HUES64 (cell line): ENCODE data around the gene METRN.

Experiments used
- H3K27ac ChIP-seq: 2 replicates; pipeline ENCODE4 v1.7.0; 2013; ENCODE audit warnings: low read depth, low read length, inconsistent platforms
- H3K27me3 ChIP-seq: 2 replicates; pipeline ENCODE4 v1.6.1; 2013; ENCODE audit warnings: mild to moderate bottlenecking, low read length; ENCODE audit not compliant: insufficient read depth
- H3K36me3 ChIP-seq: 2 replicates; pipeline ENCODE4 v1.6.1; 2013; ENCODE audit warnings: mild to moderate bottlenecking, low read length; ENCODE audit not compliant: insufficient read depth
- H3K4me1 ChIP-seq: 2 replicates; pipeline ENCODE4 v1.6.1; 2013; ENCODE audit warnings: mild to moderate bottlenecking, low read length, moderate library complexity; ENCODE audit not compliant: insufficient read depth
- H3K4me3 ChIP-seq: 2 replicates; pipeline ENCODE4 v1.5.1; 2013; ENCODE audit warnings: mild to moderate bottlenecking, low read length, moderate library complexity
- H3K9ac ChIP-seq: 2 replicates; pipeline ENCODE4 v1.6.1; 2013; ENCODE audit warnings: mild to moderate bottlenecking, low read depth, low read length
- H3K9me3 ChIP-seq: 2 replicates; pipeline ENCODE4 v1.6.1; 2013; ENCODE audit warnings: low read depth, low read length; ENCODE audit not compliant: insufficient read depth
- WGBS: fragments of 150-250, 120-280 bp; methylation state at CpG from one replicate; pipeline ENCODE4 v1.1.7; 2013; ENCODE audit warnings: missing lambda C conversion rate; 5-methylcytosine and 5-hydroxymethylcytosine counted together

The METRN gene

DNA sequence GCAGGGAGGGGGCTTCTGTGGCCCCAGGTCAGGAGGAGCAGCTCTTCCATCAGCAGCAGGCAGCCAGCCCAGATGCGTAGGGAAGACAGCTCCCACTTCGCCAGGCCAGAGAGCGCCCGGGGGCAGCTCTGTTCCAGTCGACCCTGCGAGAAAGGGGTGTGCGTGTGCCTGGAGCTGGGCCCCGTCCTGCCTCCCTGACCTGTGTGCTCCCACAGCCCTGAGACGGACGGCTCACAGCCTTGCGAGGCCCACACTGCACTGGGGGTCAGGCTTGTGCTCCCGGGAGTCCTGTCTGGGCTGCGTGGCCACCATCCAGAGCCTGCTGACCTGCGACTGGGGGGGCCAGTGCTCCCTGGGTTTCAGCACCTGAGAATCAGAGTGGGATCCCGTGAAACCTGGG is 45.1 kb downstream of the METRN start:
- no peaks in the 10 kb centered on the region for H3K9me3 ChIP-seq
- H3K27ac ChIP-seq = no peak overlapping the region
- H3K4me1 ChIP-seq = no peaks in the 10 kb centered on the region
- no peak overlapping the region for H3K9ac ChIP-seq
- H3K36me3 ChIP-seq = no peaks in the 10 kb centered on the region
- H3K27me3 ChIP-seq = no peaks in the 10 kb centered on the region
- WGBS = 91% methylated on average over 15 of the region's 15 CpGs
- H3K4me3 ChIP-seq = no peak overlapping the region

DNA sequence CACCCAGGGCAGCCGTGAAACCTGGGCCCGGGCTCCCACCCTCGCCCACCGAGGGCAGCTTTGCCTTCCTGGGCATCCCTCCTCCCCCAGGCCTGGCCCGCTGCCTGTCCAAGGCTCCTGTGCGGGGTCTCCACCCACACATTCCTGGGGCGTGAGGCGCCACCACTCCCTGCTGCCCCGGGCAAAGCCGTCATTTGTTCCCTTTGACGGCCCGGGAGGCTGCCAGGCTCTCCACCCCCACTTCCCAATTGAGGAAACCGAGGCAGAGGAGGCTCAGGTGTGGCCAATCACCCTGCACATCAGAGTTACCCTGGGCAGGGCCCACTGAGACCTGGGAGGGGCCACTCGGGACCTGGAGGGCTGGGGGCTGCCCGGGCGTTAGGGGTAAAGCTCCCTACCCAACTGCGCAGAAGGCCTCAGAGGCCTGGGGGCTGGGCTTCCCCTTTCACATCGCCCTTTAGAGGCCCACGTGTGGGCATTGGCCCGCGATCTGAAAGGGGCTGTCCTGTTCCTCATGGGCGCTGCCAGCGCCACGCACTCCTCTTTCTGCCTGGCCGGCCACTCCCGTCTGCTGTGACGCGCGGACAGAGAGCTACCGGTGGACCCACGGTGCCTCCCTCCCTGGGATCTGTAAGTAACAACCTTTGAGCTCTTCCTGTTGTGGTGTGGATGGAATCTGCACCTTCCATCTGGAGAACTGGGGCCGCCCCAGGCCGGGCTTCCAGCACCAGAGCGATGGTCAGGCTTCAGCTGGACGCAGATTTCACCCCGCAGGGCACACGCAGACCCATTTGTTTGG is 45.8 kb downstream of the METRN start, which contains the start of gene MSLN:
Gene MSLN, plus strand, starts transcription at position 190 of the 799 bp plus-strand sequence. CDS start 1,947 bp downstream, outside the sequence.
- Histone ChIP-seq H3K27ac (no peak within 1 kb of the TSS), H3K4me1 (no peaks in the 10 kb centered on the region)

DNA sequence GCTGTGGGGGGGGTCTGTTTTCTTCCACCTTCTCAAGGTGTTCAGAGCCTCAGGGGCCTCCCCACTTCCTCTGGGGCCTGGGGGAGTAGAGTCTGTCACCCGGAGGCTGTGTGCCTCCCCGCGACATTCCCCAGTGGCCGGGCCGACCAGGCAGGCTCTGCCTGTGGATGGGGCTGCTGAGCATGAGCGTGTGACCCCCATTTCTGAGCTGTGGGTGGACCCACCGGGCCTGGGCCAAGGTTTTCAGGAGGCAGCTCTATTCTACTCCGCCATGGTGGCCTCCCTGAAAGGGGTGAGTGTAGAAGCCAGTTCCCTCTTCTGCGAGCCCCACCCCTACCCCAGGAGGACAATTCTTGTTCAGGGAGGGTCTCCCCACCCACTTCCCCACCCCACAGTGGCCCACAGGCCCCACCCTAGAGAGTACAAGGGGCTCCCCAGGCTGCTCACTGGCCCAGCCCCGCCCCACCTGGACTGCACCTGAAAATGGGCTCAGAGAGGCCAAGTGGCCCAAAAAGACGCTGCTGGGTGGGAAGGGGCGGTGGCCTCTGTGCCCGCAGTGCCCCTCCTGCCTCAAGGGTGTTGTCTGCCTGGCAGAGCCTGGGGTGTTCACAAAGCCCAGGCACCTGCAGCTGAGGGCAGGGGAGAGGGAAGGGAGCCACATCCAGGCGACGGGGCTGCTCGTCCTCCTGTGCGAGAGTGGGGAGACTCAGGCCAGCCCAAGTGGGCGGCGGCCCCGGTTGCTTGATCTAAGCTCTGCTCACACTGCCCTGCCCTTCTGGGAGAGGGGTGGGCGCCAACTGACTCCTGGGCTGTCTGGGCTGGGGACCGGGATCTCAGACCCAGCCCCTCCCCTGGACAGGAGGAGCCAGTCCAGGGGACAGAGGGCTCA is 47.0 kb downstream of the METRN start:
- no peaks in the 10 kb centered on the region for H3K9me3 ChIP-seq
- no peaks in the 10 kb centered on the region for H3K36me3 ChIP-seq
- no peak overlapping the region for H3K27ac ChIP-seq
- 88% methylated on average over 22 of the region's 22 CpGs for WGBS
- no peaks in the 10 kb centered on the region for H3K27me3 ChIP-seq
- no peaks in the 10 kb centered on the region for H3K4me1 ChIP-seq
- H3K9ac ChIP-seq = no peak overlapping the region
- H3K4me3 ChIP-seq = no peak overlapping the region

More for the DNA sequence above, 45.8 kb downstream of the METRN start, which contains the start of gene MSLN:
- 87% methylated on average over 37 of the region's 37 CpGs for WGBS
- no peak within 1 kb of the TSS for H3K9ac ChIP-seq
- H3K27me3 ChIP-seq = no peaks in the 10 kb centered on the region
- H3K4me3 ChIP-seq = no peak within 1 kb of the TSS
- no peaks in the 10 kb centered on the region for H3K36me3 ChIP-seq
- H3K9me3 ChIP-seq = no peaks in the 10 kb centered on the region

DNA sequence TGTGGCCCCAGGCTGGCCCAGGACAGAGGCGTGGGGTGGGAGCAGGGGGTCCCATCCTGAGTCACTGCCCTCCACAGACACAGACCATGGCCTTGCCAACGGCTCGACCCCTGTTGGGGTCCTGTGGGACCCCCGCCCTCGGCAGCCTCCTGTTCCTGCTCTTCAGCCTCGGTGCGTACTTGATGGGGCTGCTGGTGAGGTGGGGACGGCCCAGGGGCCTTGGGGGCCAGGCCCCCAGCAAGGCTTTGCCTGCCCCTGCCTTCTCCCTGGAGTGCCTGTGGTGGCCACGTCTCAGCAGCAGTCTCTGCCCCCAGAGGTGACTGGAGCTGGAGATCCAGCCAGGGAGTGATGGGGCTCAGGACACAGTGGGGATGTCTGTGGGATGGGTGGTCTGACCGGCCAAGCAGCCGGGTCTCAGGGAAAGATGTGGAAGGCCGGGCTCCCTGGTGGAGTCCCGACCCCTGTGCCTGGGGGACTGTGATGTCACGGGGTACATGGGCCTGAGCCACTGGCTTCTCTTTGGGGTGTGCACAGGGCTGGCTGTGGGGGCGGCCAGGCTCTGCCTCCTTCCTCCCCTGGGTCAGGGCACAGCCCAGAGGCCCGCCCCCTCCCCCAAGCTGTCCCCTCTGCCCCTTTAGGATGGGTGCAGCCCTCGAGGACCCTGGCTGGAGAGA is 47.8 kb downstream of the METRN start:
- Histone ChIP-seq H3K4me1 (no peaks in the 10 kb centered on the region), H3K9me3 (no peaks in the 10 kb centered on the region), H3K27ac (no peak overlapping the region), H3K36me3 (no peaks in the 10 kb centered on the region), H3K27me3 (no peaks in the 10 kb centered on the region), H3K9ac (no peak overlapping the region), H3K4me3 (no peak overlapping the region)
- 90% methylated on average over 17 of the region's 17 CpGs for WGBS

DNA sequence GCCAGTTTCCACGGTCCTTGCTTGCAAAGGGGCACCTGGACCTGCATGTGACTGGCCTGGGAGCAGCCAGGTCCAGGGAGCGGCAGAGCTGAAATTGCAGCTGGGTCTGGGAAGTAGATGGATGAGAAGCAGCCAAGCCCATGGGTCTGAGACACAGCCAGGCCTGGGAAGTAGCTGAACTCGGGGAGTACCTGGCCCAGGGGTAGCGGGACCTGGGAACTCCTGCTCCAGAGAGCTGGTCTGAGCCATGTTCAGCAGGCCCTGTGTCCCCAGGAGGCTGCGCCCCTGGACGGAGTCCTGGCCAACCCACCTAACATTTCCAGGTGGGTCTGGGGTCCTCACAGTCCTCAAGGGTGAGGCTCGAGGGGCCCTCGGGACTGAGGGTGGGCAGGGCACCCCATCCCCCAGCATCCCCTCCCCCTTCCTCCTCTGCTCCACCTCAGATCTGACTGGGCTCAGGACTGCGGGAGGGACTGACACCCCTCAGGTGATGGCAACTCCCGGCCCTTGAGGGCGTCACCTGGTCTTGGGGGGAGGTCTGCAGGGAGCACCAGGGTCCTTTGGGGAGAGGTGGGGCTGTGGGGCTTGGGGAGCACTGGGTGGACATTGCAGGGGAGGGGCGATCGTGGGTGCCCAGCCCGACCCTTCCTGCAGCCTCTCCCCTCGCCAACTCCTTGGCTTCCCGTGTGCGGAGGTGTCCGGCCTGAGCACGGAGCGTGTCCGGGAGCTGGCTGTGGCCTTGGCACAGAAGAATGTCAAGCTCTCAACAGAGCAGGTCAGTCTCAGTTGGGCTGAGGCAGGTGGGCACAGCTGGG is 48.7 kb downstream of the METRN start:
- H3K9me3 ChIP-seq = no peaks in the 10 kb centered on the region
- H3K9ac ChIP-seq = no peak overlapping the region
- no peak overlapping the region for H3K4me3 ChIP-seq
- no peaks in the 10 kb centered on the region for H3K36me3 ChIP-seq
- H3K27ac ChIP-seq = no peak overlapping the region
- H3K4me1 ChIP-seq = no peaks in the 10 kb centered on the region
- H3K27me3 ChIP-seq = no peaks in the 10 kb centered on the region
- 94% methylated on average over 20 of the region's 21 CpGs for WGBS

DNA sequence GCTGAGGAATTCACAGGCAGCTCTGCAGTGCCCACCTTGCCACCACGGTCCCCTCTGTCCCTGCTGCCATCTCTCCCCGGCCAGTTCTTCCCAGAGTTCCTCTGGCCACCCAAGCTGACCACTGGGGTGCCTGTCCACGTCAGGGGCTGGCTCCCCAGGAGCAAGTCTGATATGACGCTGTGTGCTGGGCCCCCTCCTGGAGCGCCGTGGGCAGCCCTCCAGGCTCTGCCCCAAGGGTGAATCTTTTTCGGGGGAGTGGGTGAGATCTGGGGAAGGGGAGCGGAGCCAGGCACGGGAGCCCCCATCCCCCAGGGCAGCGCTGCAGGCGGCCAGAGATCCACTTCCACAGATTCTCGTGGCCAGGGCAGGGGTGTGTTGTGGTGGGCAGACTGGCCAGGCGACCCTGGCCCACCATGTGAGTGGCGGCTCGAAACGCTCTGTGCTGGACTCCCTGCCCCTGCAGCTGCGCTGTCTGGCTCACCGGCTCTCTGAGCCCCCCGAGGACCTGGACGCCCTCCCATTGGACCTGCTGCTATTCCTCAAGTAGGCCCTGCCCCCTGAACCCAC is 49.3 kb downstream of the METRN start:
- 91% methylated on average over 20 of the region's 20 CpGs for WGBS

DNA sequence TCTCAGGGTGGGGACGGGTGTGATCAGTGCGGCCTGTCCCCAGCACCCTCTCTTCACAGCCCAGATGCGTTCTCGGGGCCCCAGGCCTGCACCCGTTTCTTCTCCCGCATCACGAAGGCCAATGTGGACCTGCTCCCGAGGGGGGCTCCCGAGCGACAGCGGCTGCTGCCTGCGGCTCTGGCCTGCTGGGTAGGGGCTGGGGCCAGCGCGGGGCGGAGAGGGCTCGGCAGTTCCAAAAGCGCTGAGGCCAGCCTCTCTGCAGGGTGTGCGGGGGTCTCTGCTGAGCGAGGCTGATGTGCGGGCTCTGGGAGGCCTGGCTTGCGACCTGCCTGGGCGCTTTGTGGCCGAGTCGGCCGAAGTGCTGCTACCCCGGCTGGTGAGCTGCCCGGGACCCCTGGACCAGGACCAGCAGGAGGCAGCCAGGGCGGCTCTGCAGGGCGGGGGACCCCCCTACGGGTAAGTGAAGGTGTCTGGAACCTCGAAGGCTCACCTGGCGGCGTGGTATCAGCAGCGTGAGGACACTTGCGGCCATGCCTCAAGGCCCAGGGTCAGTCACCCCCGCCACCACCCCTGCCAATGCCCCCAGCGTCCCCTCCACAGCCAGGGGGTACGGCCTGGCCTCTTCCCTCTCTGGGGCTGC is 50.0 kb downstream of the METRN start:
- 94% methylated on average over 38 of the region's 38 CpGs for WGBS
- Histone ChIP-seq H3K27me3 (no peaks in the 10 kb centered on the region), H3K4me3 (no peak overlapping the region), H3K9ac (no peak overlapping the region), H3K9me3 (no peaks in the 10 kb centered on the region), H3K4me1 (no peaks in the 10 kb centered on the region), H3K36me3 (no peaks in the 10 kb centered on the region), H3K27ac (no peak overlapping the region)

More for the DNA sequence above, 49.3 kb downstream of the METRN start:
- Histone ChIP-seq H3K9ac (no peak overlapping the region), H3K27ac (no peak overlapping the region), H3K27me3 (no peaks in the 10 kb centered on the region), H3K4me3 (no peak overlapping the region), H3K9me3 (no peaks in the 10 kb centered on the region), H3K4me1 (no peaks in the 10 kb centered on the region), H3K36me3 (no peaks in the 10 kb centered on the region)

DNA sequence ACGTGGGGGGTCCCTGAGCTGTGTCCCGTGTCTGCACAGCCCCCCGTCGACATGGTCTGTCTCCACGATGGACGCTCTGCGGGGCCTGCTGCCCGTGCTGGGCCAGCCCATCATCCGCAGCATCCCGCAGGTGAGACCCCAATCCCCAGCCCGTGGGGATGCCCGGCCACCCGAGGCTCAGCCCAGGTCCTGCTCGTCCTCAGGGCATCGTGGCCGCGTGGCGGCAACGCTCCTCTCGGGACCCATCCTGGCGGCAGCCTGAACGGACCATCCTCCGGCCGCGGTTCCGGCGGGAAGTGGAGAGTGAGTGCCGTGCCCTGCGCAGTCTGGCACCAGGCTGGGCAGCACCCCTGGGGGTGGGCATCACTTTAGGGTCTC is 50.6 kb downstream of the METRN start:
- no peak overlapping the region for H3K4me3 ChIP-seq
- WGBS = 95% methylated on average over 29 of the region's 29 CpGs
- no peaks in the 10 kb centered on the region for H3K27me3 ChIP-seq

DNA sequence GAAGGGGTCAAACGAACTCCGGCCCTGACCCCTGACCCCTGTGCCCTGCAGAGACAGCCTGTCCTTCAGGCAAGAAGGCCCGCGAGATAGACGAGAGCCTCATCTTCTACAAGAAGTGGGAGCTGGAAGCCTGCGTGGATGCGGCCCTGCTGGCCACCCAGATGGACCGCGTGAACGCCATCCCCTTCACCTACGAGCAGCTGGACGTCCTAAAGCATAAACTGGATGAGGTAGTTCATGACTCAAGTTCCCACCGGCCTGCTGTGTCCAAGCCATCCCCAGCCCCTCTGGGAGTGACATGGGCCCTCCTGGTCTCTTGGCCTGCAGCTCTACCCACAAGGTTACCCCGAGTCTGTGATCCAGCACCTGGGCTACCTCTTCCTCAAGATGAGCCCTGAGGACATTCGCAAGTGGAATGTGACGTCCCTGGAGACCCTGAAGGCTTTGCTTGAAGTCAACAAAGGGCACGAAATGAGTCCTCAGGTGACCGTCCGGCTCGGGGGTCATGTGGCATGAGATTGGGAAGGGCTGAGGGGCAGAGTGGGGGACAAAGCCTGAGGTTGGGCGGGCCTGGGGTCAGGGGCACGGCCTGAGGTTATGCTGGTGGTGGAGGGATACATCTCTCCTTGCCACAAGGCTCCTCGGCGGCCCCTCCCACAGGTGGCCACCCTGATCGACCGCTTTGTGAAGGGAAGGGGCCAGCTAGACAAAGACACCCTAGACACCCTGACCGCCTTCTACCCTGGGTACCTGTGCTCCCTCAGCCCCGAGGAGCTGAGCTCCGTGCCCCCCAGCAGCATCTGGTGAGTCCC is 51.3 kb downstream of the METRN start:
- 94% methylated on average over 28 of the region's 29 CpGs for WGBS

More for the DNA sequence above, 50.6 kb downstream of the METRN start:
- Histone ChIP-seq H3K9ac (no peak overlapping the region), H3K36me3 (no peaks in the 10 kb centered on the region), H3K4me1 (no peaks in the 10 kb centered on the region), H3K9me3 (no peaks in the 10 kb centered on the region), H3K27ac (no peak overlapping the region)

More for the DNA sequence above, 51.3 kb downstream of the METRN start:
- Histone ChIP-seq H3K4me1 (no peaks in the 10 kb centered on the region), H3K9me3 (no peaks in the 10 kb centered on the region), H3K27ac (no peak overlapping the region), H3K9ac (no peak overlapping the region), H3K4me3 (no peak overlapping the region), H3K36me3 (no peaks in the 10 kb centered on the region), H3K27me3 (no peaks in the 10 kb centered on the region)
